Activated CD4-positive, alpha-beta T cell treated with anti-CD3 and anti-CD28 coated beads, Interleukin-2, amount 50 U/mL, for 24 hours (primary cell): Measurements from ENCODE around the gene GUCA2A.
"Not testable (repeated sequence)": the region's sequence is repeated elsewhere in the genome, so short reads cannot be mapped to it uniquely, and the experiment has no call there.

Experiments
- DNase-seq, 2 donors: peaks; one replicate each; pipeline ENCODE4 v3.0.0-alpha.2; 2020; ENCODE audit warnings: low read depth in 1 of 2, low spot score in 1 of 2

GUCA2A gene, protein sequence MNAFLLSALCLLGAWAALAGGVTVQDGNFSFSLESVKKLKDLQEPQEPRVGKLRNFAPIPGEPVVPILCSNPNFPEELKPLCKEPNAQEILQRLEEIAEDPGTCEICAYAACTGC

DNA sequence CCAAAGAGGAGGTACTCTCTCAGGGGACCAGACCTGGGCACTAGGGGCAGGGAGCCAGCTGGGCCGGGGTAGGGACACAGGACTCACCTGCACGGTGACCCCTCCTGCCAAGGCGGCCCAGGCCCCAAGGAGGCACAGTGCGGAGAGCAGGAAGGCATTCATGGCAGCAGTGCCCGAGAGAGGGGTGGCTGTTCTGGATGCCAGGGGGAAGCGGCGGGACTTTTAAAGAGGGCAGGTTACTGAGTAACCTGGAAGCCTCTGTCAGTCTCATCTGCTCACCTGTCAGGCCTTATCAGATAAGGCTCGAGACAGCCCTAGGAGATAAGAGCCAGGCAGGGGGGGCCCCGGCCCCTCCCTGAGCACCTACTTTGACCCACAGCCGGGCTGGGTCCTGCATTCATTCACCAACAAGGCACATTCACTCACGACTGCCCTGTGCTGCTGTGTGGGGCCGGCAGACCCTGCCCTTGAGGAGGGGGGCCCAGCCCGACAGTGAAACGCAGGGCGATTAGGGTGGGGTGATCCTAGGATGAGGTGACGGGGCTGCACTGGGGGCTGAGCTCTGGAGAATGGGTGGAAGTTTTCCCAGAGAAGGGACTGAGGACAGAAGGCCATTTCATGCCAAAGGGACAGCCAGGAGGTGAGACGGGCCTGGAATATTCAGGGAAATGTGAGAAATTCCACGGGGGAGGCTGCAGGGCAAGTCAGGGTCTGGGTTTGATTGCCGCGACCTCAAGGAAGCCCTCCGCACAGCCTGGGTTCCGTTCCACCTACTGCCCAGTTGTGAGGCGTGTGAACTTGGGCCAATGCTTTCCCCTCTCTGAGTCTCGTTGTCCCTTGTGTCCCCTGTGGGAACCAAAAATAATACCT, at the start of gene GUCA2A:
Gene GUCA2A (minus strand): TSS at position 195 of the 870 bp plus-strand sequence. CDS start 33 bp downstream, at position 162.
- no peak for DNase-seq

DNA sequence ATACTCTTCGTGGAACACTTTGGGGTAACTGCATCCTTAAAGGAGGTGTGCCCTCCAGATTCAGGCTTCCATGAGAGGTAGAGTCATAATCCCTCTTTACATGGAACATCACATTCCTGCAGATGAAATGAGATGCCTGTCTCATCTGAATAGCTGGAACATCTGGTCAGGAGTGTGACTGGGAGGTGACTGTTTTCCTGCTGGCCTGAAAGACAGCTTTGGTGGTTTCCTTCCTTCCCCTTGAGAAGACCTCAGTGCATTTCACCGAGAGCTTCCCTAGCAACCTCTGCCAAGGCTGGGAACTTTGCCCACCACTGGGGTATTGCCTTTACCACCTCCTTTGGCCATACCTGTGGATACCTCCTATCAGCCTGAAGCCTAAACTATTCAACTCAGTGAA, 46.7 kb upstream of the GUCA2A start:
- DNase-seq: no peak

DNA sequence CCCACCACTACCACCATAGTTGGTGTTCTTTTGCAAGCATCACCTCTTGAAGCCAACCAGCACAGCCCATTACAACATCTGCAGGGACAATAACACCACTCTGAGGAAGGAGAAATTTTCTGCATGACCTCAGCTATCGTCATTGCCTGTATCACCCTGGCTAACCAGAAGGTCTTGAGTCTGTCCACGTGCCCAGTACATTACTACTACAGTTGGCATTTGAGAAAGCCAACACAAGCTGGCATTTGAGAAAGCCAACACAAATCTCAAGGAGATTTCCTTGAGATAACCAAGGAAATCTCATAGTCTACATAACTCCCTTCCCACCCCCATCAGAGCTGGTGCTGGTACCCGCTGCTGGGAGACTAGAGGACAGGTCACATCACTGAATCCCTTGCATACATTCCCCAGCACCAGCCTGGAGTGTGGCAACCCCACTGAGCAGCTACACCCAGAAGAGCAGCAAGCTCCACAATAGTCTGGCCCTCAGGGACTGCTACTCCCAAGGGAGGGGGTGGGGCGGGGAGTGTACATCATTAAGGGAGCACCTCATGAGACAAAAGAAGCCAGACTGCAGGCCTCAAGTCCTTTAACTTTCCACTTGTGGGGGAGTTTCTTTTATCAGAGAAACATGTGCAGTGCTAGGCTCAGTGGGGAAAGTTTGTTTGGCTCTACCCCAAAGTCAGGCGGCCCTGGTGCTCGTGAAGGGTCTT, 46.0 kb upstream of the GUCA2A start:
- DNase-seq: no peak

DNA sequence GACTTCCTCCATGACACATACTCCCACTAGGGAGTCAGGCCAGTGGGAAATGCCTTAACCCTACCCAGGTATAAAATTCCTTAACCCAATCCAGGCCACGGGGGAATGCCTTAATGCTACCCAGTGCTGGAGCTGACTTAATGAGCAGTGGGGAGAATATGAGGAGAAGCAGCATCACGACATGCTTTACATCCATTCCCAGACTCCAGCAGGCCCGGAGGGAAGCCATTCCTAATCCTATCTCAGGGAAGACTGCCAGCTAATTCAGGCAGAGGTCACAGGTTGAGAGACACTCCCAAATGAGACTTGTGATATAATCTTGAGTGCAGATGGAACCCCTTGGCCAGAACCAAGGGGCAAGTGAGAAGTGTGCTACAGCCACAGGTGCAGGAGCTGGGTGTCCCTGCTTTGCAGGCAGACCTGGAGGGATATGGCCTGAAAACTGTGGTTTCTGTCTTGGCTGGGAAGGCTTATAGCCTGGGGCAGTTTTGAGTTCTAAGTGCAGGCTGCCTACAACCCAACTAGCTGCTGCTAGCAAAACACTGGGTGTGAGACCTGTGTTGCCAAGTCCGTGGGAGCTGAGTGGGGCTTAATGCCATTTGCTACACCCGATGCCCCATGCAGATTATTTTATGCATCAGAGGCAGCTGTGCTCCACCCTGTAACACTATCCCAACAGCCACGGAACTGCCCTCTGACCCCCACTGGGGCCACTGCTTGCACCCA, 45.1 kb upstream of the GUCA2A start:
- no peak for DNase-seq

DNA sequence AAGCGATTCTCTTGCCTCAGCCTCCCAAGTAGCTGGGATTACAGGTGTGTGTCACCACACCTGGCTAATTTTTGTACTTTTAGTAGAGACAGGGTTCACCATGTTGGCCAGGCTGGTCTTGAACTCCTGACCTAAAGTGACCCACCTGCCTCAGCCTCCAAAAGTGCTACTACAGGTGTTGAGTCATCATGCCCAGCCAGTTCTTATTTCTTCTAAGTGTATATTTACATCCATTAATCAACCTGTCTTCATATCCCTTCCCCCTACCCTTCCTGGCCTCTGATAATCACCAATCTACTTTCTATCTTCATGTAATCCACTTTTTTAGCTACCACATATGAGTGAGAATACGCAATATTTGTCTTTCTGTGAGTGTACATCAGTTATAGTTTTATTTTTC, 42.4 kb upstream of the GUCA2A start:
- DNase-seq: not testable (repeated sequence)

DNA sequence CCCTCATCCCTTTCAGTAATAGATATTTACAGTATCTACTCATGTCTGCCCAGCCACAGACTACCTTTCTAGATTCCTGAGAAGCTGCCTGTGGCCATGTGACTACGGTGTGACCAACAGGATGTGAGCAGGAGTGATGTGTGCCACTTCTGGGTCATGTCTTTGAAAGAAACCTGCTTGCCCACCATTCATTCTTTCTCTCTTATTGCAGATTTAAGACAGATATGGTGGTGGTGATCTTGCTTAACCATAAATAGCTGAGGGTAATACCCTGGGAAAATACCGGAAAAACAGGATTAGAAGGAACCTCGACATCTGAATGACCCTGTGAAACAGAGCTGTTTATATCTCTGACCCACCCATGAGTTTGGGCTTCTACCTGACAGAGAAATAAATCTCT, 41.6 kb upstream of the GUCA2A start:
- DNase-seq: no peak

DNA sequence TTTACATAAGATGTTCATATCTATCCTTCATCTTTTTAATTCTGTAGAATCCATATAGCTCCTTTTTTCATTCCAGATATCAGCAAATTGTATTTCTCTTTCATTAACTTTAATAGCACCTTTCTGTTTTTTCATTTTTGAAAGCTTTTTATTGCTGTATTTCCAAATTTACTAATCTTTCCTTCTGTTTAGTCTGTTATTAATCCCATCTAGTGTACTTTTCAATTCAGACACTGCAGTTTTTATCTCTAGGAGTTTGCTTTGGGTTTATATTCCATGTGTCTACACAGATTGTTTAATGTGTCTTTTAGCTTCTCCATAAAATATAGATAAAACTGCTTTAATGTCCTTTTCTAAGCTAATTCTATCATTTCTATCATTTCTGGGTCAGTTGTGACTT, 37.4 kb upstream of the GUCA2A start:
- no peak for DNase-seq

DNA sequence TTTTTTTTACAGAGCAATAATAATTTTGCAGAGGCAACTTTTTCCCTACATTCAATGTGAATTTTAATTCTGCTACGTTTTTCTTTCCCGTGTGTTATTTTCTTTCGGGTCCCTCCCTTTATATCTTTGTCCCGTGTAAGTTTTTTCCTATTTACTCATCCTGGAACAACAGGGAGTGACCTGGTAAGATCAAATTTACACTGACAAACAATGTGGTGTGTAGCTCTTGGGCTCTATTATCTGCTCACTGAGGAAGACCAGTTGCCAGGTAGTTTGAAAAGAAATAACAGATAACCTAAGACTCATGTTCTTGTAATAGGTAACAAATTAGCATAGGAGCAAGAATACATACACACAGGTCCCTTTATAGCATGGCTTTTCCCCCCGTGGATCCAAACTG, 33.7 kb upstream of the GUCA2A start:
- no peak for DNase-seq

DNA sequence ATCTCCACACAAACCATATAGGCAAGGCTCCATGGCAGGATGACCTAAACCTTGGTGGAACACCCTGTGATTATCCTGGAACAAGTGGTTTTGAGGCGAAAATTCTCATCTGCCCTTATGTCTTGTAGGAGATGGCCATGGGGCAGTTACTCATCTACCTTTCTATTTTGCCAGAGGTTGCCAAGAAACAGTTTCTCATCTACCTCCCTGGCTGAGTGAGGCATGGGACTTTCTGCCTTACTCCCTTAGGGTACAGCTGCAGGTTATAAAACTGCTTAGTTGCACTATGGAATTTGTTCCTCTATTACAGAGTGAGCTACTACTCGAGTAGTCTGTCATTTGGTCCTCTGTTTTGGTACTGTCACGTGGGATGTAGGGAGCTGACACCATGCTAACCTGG, 31.3 kb upstream of the GUCA2A start:
- no peak for DNase-seq

DNA sequence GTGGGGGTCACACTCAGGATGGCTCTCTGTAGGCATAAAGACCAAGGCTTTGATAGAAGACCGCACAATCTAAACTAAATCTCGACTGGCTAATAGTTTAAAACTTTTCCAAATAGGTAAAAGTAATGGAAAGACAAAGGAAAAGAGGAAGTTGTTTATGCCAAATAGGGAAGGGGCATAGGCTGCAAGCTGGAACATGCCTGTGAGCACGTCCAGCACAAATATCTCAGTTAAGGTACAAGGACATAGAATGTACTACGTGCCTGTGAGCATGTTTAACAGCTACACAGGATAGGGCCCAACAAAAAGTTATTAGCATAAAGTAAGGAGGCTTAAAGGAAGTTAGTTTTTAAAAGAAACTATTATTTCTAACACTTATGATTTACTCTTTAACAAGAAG, 27.6 kb upstream of the GUCA2A start:
- no peak for DNase-seq

DNA sequence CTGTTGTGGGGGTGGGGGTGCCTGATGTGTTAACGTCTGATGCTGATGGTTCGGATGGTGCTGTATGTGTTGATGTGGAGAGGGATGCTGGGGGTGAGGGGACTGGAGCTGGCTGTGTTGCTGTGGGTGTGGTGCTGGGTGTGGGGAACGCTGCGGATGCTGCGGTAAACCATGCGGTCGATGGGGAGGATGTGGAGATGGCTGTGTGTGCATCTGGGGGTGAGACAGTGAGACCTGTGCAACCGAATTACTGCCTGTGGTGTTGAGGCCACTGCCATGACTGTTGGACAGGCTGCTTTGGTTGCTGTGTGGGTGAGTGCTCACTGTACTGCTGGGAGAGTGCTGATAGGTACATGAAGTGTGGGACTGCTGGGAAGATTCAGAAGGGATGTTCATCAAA, 26.8 kb upstream of the GUCA2A start:
- DNase-seq: no peak

DNA sequence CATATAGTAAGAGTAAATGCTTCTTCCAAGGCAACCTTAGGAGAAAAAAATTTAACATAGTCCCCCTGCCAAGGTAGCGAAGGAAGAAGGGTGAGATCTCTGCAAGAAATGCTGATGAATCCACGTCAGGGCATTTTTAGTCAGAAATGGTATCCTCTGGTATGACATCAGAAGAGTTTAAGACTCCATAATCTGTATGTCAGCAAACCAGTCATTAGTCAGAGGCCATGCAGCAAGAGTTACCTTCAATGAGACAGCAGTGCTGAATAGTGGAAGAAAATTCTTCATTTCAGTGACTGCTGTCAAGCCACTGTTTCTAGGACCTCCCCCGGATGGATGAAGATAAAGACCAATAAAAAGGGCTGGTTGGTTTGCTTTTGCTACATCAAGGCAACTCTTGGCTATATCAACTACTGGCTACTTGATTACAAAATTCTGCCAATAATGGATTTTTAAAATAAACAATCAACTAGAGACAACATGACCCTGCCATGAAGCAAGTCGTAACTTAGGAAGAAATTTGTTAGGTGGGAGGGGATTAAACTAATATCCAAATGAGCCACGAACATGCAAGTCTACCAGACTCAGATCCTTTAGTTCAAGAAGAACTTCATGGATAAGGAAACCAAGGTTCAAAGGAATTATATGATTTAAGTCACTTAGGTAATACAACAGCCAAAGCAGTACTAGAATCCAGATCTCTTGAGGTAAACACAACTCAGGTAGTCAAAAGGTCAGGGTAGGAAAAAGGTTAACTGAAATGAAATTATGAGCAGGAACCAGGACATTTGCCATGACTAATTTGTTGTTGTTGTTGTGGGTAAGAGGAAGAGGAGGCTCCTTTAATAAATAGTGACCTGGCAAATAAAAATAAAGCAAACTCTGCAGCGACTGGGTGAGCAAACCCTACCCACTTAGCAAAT, 25.6 kb upstream of the GUCA2A start:
- DNase-seq: no peak

DNA sequence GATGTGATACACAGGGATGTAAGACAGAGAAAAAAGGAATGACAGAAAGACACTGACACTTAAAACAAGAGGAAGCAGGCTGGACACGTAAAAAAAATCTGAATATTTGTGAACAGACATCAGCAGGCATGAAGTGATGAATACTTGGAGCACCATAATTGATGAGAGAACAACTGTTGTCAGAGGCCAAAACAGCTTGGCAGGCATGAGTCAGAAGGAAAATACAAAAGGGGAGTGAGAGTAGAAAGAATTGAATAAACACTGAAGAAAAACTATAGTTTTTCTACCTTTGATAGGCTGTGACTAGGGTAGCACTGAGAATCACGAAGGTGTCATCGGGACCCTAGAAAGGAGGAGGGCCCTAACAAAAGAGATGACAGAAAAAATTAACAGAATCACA, 21.6 kb upstream of the GUCA2A start:
- DNase-seq: no peak

DNA sequence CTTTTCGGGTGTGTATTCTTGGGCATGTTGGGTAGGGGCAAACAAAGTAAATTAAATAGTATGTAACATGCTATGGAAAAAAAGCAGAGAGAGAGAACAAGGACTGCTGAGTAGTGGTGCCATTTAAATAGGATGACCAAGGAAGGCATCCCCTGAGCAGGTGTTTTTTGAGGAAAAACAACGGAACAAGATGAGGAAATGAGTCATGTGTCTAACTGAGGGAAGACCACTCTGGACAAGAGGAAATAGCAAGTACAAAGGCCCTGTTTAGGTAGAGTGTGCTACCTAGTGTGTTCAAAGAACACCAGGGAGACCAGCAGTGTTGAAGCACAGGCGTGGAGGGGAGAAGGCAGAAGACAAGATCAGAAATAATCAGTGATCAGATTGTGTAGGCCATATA, 20.1 kb upstream of the GUCA2A start:
- DNase-seq: no peak

DNA sequence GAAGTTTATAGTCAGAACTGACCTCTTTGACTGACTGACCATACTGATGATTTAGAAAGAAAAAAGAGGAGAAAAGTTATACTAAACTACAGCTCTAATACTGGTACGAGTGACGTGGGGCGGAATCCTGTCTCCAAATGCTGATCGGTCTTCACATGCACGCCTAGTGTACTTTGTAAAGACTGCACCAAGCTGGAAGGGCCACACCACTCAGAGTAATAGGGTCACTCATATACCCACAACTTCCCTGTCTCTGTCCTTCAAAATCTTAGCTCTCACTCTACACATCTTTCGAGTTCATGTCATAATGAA, 19.4 kb upstream of the GUCA2A start:
- no peak for DNase-seq

DNA sequence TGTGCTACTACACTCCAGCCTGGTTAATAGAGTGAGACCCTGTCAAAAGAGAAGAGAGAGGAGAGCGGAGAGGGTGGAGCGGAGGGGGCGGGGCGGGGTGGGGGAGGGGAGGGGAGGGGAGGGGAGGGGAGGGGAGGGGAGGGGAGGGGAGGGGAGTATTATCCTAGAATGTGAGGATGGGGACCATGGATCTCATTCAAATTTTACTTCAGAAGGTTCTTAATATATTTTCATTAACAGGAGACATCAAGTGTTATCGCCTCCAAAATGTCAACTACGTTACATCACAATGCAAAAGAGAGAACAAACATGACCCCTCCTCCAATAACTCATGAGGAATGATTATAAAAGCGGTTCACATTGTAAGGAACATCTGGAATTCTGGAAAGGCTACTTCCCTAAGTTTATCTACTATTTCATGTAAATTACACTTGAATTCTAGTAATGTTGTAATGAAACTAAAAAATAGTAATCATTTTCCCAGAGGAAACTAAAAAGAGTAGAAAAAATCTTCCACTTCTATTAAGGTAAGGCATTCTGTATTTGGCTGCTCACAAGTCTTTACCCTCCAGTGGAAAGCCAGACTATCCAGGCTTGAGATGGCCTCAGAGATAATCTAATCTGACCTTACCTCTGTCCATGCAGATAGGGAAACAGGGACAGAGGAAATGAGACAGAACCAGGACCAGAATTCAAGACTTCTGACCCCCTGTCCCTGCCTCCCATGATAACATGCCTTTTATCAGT, 18.8 kb upstream of the GUCA2A start:
- no peak for DNase-seq

DNA sequence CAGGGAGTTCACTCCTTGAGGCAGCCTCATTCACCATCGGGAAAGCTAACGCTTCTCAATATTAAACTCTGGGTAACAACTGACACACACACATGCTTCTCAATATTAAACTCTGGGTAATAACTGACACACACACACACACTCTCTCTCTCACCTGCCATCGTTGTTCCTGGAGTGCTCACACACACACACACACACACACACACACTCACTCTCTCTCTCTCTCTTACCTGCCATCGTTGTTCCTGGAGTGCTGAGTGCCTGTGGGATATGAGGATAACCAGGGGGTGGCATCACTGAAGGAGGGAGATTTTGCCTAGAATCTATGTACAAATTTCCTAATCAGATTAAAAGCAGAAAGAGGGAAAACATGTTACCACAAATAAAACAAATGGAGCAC, 17.1 kb upstream of the GUCA2A start:
- DNase-seq: no peak

DNA sequence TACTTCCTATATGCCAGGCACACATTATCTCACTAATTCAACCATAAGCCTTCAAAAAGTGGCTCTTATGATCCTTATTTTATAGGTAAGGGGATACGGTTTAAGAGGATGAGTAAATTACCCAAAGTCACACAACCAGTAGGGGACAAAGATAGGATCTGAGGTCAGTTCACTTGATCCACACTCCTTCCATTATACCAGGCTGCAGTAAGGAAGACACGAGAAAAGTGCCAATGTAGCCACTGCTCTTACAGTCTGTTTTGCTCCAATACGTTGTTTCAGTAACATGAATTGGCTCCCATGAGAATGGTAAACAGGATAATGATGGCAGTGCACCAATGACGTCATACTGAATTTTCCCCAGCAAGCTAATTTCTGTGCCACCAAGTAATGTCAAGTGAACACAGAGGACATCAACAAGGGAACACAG, 15.4 kb upstream of the GUCA2A start:
- DNase-seq: no peak

DNA sequence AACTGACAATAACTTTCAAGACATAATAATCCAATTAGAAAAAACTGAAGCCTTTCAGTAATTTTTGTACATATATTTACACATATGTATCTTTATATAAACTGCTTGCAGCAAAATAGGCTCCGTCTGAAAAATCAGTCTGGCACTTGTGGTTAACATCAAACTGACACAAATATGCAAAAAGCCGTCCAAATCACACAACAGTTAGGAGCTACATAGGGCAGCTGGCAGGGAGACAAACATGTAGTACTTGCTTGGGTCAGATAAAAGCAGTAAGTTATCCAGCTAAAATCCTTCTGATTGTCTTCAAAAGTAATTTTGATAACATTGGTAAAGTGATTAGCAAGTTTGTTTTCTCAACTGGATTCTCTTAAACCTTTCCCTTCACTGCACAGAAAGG, 14.7 kb upstream of the GUCA2A start:
- no peak for DNase-seq

DNA sequence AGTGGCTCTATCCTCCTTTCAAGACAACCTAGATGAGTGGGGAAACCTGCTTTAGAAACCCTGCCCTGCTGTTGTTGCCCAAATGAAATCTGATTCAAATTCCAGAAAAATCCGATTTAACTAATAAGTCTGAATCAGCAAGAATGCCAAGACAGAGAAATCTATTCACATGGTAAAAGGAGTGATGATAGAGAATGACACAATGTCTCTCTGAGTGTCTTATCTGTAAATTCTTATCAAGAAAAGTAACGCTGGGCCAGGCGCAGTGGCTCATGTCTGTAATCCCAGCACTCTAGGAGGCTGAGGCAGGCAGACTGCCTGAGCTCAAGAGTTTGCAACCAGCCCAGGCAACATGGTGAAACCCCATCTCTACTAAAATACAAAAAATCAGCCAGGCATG, 13.7 kb upstream of the GUCA2A start:
- no peak for DNase-seq
